Sigmoid colon (tissue), 4 donors: ENCODE results near the gene TFEC.

Experiments
- EP300 ChIP-seq, 4 donors: sonication (generic); formaldehyde crosslinking; IDR thresholded peaks; one replicate each; pipeline ENCODE4 v1.6.1; 2017; ENCODE audit warnings: antibody characterized with exemption in 4 of 4
- POLR2A ChIP-seq, 2 donors: fragments of 450-650 bp; IDR thresholded peaks; one replicate each; pipeline ENCODE4 v1.6.1; 2016; ENCODE audit warnings: antibody characterized with exemption in 2 of 2, mild to moderate bottlenecking in 2 of 2, moderate library complexity in 2 of 2
- TF ChIP-seq, protein P1 (sequence below), 4 experiments: fragments of 450-650 bp in 3 of 4; fragments of 200-600 bp in 1 of 4; IDR thresholded peaks; one replicate each; pipeline ENCODE4 v1.5.1; 2016 to 2019; ENCODE audit warnings: antibody characterized with exemption in 4 of 4, mild to moderate bottlenecking in 3 of 4, moderate library complexity in 2 of 4

GRCh38 chr7:115980159-115980558 lies 50.4 kb downstream of the TFEC start:
- TF ChIP-seq, protein P1, sequence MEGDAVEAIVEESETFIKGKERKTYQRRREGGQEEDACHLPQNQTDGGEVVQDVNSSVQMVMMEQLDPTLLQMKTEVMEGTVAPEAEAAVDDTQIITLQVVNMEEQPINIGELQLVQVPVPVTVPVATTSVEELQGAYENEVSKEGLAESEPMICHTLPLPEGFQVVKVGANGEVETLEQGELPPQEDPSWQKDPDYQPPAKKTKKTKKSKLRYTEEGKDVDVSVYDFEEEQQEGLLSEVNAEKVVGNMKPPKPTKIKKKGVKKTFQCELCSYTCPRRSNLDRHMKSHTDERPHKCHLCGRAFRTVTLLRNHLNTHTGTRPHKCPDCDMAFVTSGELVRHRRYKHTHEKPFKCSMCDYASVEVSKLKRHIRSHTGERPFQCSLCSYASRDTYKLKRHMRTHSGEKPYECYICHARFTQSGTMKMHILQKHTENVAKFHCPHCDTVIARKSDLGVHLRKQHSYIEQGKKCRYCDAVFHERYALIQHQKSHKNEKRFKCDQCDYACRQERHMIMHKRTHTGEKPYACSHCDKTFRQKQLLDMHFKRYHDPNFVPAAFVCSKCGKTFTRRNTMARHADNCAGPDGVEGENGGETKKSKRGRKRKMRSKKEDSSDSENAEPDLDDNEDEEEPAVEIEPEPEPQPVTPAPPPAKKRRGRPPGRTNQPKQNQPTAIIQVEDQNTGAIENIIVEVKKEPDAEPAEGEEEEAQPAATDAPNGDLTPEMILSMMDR (IDR thresholded peaks at IDR 0.05), result no peak
- TF ChIP-seq EP300 (IDR thresholded peaks at IDR 0.05) (no peak), POLR2A (IDR thresholded peaks at IDR 0.05) (no peak)
